GM21723 (cell line): Measurements from ENCODE around the gene HEATR5A.
"Not testable (repeated sequence)": the region's sequence is repeated elsewhere in the genome, so short reads cannot be mapped to it uniquely, and the experiment has no call there.

Experiments
- ATAC-seq: cut with Tn5 transposase; IDR thresholded peaks from one replicate; pipeline ENCODE4 v1.9.1; 2021; ENCODE audit warnings: mild to moderate bottlenecking, moderate library complexity; ENCODE audit not compliant: unreplicated experiment

HEATR5A gene

DNA sequence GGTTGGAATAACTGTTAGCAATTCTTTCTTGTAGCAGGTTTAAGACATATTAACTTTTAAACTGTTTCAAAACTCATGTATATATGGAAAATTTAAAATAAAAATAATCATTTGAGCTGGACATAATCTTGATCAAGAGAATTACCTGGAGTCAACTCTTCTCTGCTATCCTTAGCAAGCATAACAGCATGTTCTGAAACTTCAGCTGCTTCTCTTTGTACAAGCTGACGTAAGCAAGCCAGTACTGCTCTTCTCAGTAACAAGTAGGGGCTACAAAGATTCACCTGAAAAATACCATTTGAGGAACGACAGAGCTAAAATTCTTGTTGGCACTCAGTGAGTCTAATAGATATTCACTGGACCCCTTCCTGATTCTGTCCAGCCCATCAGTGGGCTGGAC, 83.0 kb downstream of the HEATR5A start:
- no peak for ATAC-seq

DNA sequence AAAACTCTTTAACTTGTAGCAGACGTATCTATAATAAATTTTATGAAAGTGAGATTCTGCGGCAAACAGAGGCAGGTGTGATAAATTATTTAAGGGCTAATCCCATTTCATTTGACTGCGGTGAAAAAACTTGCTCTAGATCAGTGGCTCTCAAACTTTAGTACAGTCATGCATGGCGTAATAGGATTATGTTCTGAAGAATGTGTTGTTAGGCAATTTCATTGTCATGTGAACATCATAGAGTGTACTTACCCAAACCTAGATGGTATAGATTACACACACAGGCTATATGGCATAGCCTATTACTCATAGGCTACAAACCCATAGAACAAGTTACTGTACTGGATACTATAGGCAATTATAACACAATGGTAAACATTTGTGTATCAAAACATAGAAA, 83.7 kb downstream of the HEATR5A start:
- ATAC-seq: no peak

DNA sequence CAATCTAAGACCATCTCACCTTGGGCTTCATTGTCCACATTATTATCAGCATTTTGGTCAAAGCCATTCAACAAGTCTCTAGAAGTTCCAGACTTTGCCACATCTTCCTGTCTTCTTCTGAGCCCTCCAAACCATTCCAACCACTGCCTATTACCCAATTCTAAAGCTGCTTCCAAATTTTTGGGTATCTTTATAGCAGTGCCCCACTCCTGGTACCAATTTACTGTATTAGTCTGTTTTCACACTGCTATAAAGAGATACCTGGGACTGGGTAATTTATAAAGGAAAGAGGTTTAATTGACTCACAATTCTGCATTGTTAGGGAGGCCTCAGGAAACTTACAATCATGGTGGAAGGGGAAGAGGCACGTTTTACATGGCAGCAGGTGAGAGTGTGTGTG, 89.0 kb downstream of the HEATR5A start:
- not testable (repeated sequence) for ATAC-seq

DNA sequence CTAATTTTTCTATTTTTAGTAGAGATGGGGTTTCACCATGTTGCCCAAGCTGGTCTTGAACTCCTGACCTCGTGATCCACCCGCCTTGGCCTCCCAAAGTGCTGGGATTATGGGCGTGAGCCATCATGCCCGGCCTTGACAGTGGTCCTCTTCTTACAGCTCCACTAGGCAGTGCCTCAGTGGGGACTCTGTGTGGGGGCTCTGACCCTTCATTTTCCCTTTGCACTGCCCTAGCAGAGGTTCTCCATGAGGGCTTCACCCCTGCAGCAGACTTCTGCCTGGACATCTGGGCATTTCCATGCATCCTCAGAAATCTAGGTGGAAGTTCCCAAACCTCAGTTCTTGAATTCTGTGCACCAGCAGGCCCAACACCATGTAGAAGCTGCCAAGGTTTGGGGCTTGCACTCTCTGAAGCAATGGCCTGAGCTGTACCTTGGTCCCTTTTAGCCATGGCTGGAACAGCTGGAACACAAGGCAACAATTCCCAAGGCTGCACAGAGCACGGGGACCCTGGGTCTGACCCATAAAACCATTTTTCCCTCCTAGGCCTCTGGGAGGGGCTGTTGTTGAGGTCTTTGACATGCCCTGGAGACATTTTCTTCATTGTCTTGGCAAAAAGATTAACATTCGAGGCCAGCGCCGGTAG, 90.4 kb downstream of the HEATR5A start:
- not testable (repeated sequence) for ATAC-seq

DNA sequence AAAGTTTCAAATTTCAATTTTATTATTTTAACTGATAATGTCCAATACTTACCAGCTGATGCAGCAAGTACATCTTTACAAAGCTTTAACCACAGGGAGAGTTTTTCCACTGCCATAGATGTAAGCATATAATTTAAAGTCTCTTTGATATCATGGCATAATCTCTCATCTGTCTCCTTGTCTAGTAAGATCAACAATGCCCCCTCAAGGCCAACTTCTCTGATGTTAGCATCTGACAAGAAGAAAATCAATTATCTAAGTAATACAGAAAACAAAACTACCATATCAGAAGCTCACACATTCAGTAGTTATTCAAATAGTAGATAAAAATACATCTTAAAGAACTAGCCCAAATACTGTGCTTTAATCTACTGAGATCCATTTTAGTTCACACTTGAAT, 94.2 kb downstream of the HEATR5A start:
- ATAC-seq: no peak

DNA sequence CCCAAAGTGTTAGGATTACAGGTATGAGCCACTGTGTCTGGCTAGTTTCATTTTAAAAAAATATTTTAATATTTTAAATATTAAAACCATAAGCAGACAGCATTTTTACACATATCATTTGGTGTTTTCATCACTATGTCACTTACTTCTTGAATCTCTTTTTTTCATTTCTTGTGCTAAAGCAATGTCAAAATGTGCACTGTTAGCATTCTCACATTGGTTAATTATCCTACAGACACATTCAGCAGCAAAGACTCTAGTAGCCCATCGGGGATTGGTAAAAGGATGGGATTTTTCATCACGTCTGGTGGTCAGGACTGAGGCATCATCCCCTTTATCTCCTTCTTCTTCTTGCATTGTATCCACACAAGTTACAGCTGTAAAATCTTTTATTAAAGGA, 96.9 kb downstream of the HEATR5A start:
- no peak for ATAC-seq

DNA sequence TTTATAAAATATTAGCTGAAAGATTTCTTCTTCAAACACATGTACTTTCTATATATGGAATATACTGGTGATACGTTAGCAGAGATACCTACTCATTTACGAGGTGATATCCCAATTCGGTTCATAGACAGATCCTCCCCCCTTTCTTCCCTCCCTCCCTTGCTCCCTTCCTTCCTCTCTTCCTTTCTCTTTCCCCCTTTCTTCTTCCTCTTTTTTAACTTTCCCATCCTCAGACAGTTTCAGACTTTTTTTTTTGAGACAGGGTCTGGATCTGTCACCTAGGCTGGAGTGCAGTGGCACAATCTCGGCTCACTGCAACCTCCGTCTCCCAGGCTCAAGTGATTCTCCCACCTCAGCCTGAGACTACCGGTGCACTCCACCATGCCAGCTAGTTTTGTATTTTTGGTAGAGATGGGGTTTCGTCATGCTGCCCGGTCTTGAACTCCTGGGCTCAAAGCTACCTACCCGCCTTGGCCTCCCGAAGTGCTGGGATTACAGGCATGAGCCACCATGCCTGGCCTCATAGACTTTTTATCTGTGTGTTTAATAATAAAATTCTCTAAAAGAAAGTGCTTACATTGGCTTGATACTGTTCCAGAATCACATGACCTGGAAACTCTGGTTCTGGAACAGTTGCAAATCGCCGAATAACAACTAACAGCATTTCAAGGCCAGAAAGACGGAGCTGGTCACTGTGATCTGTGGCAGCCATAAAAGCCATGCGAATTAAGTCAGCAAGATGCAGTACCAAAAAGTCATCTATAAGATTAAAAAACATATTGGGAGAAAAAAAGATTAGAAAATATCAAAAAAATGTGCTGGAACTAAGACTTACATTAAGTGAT, 99.2 kb downstream of the HEATR5A start:
- no peak for ATAC-seq

DNA sequence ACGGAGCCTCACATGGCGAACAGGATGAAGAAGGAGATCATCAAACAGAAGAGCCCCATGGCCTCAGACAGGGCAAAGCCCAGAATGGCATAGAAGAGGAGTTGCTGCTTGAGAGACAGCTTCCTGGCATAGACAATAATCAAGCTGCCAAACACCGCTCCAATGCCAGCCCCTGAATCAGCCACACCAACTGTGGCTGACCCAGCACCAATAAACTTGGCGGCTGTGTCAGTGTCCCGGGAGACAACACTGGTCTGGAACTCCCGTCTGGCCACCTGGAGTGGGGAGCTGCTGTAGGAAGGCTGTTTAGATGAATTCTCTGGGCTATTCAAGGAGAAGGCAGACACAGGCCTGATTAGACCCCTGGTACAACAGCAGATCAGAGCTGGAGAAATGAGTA, 100.1 kb downstream of the HEATR5A start:
- ATAC-seq: no peak

DNA sequence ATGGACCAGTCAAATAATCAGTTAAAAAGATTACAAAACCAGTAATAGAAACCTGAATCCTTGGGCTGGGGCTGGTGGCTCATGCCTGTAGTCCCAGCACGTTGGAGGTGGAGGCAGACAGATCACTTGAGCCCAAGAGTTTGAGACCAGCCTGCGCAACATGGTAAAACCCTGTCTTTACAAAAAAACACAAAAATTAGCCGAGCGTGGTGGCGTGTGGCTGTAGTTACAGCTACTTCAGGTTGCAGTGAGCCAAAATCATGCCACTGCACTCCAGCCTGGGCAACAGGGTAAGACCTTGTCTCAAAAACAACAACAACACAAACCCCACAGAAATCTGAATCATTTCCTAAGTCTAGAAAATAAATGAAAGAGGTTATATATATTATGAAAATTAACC, 100.6 kb downstream of the HEATR5A start:
- ATAC-seq: no peak

DNA sequence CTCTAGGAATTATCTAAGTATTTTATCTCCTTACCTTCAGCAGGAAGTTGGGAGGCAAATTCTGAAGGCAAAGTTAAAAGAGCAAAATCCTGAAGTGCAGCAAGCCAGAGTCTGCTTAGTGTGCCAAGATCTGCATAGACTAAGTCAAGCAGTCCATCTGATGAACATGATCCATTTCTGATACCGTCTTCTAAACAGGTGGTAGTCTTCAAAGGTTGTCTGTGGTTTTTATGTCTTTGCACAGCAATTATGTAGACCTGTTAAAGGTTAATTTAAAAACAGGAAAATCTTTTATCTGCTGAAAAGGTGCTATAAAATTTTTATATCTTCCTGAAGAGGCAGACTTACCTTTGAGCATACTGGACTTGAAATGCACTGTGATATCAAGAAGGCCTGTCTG, 107.4 kb downstream of the HEATR5A start:
- ATAC-seq: no peak

DNA sequence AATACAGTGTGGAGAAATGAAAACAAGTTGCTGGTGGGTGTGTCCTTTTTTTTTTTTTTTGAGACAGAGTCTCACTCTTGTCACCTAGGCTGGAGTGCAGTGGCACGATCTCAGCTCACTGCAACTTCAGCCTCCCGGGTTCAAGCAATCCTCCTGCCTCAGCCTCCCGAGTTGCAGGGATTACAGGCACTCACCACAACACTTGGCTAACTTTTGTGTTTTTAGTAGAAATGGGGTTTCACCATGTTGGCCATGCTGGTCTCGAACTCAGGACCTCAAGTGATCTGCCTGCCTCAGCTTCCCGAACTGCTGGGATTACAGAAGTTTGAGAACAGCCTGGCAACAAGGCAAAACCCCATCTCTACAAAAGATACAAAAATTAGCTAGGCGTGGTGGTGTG, 108.0 kb downstream of the HEATR5A start:
- not testable (repeated sequence) for ATAC-seq

DNA sequence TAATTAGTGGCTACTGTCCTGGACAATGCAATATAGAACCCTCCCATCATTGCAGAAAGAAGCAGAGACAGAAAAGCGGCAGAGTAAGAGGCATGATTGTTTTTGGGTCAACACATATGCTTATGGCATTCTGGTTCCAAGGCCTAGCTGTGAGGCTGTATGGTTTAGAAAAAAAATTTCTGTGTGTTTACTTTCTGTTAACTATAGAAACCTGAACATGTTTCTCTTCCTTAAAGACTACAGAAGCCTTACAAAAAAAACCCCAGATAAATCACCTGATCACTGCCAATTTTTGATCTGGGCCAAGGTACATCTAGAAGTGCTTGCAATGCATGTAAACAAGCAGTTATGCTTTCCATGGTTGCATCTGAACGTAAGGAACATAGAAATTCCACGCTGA, 112.7 kb downstream of the HEATR5A start:
- no peak for ATAC-seq

DNA sequence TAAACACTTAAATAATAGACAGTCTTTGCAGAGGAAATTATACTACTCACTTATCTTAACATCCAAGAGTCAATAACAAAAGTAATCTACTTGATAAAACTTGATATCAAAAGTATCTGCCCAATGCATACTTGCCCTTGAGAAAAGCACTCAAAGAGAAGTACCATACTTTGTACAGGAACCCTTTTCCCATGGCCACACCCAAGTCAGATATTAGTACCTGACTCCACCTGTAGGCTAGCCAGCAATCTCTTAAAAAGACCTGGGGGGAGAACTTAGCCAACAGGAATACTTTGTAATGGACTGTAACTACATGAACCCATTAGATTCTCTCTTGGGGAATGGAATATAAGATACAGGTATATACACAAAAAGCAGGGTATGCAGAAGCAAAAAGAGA, 113.2 kb downstream of the HEATR5A start:
- ATAC-seq: no peak

DNA sequence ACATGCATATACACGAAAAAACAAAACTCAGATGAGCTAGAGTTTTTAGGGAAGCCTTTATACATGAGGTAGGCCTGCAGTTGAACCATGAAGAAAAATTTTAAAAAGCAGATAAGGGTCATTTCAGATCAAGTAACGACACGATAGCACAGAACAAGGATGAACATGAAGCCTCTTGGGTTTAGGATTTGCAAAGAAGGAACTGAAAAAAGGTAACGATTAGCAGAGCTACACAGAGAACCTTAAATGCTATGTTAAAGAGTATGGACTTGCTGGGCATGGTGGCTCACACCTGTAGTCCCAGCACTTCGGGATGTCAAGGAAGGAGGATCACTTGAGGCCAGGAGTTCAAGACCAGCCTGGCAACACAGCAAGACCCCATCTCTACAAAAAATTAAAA, 116.7 kb downstream of the HEATR5A start:
- no peak for ATAC-seq

DNA sequence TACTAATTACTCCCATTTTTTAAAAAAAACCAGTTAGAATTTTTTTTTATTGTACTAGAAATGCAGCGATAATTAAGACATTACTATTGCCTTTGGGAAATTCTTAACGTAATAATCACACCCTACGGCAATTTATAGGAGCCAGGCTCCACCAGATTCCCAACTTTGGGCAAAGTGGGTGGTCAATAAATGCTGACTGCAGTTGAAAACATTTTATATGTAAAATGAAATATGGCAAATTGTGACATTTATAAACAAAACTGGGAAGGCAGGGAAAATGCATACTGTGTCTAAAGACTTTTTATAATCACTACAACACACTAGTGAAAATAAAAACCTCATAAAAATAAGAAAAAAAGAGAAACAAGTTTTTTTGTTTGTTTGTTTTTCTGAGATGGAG, 119.5 kb downstream of the HEATR5A start:
- no peak for ATAC-seq

DNA sequence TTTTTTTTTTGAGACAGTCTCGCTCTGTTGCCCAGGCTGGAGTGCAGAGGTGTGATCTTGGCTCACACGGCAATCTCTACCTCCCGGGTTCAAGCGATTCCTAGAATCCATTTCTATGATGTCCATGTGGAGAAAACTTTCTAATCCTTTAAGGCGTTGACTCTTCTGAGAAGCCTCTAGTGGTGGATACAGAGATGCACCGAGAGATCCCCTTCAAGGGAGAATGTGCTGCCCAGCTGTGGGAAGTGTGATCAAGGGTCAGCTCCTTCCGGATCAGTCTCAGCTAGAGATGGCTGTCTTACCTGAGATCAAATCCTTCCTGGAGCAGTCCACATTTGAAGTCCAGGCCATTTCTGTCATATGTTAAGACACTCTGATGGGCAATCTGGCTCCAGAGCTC, 120.1 kb downstream of the HEATR5A start:
- ATAC-seq: no peak

DNA sequence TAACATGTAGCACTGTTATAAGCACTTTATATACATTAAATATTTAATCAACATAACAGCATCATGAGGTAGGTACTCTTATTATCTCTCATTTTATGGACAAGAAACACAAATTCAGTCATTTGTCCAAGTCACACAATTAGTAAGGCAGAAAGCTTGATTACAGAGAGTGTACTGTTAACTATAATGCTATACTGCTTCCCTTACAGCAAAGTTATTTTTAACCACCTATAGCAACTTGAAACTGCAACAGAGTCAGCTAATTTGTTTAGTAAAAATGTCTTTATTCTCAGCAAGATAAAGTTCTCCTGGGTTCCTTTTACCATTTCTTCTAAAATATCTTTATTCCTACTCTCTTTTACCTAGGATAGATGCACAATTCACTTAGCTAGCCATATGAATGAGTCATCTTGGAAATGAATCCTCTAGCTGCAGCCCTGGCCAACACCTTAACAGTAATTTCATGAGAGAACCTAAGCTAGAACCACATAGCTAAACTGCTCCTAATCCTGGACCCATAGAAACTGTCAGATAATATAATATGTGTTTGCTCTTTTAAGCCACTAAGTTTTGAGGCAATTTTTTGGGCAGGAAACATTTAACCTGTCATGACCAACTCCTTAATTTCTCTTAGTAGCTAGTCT, 122.5 kb downstream of the HEATR5A start:
- ATAC-seq: peak; percentile 78

DNA sequence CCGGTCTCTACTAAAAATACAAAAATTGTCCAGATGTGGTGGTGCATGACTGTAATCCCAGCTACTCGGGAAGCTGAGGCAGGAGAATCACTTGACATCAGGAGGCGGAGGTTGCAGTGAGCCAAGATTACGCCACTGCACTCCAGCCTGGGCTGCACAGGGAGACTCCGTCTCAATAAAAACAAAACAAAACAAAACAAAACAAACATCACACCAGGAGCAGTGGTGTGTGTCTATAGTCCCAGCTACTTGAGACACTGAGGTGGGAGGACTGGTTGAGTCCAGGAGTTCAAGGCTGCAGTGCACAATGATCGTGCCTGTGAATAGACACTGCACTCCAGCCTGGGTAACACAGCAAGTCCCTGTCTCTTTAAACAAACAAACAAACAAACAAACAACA, 123.2 kb downstream of the HEATR5A start:
- no peak for ATAC-seq

DNA sequence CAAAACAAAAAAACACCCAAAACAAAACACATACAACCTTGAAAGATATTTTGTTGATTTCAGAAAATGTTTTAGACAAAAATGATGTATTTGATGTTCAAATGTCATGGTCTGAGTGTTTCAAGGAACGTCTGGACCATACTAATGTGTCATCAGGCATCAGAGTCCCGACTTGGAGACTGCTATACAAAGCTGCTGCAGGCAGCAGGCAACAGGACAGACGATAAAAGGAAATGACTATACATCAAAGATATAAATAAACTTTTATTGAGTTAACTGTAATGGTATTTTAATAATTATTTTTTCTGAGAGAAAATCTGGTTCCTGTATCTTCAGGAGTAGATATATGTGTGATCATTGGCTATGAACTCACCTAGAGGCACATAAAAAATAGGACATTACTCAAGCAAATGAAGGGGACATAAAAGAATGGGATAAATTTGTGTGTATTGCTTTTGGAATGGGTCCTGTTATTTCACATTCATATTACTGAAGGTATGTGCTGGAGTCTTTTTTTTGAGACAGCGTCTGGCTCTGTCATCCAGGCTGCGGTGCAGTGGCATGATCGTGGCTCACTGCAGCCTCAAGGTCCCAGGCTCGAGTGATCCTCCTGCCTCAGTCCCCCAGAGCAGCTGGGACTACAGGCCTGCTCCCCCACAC, 125.5 kb downstream of the HEATR5A start:
- ATAC-seq: no peak

DNA sequence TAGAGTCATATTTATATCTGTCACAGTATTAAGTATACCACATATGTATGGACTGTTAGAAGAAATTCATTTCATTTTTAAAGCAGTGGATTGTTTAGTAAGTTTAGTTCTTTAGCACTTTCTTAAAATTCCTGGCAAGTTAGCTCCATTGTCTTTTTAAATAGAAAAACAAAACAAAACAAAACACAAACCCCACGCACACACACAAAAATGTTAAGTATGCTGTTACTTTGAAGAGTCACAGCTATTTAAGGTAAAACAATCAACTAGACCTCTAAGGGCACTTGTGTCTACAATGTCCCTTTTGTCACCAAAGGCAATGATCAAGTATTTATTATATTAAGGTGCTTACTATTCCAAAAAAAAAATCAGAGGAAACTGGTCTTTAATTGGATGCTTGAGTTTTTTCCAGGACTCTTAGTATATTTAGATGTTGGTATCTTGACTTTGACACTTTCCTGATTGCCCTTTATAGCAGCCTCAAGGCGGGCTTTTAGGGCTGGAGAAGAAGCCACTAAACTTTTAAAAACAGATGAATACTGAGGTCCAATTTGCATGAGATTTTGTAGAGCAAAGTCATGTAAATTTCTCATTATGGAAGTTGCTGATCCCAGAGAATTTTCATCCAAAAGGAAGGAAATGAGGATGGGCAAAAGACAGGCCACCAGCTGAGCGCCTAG, 127.3 kb downstream of the HEATR5A start:
- ATAC-seq: no peak

DNA sequence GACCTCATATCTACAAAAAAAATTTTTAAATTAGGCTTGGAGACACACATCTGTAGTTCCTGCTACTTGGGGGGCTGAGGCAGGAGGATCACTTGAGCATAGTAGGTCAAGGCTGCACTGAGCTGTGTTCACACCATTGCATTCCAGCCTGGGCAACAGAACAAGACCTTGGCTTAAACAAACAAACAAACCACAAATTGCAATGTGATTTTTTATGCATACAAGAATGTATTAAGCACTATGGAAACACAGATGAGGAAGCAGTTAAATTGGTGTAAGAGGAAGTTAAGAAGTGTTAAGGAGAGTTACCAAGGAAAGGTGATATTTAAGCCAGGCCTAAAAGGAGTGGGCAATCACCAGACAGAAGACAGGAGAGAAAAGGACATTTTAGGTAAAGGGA, 129.1 kb downstream of the HEATR5A start:
- ATAC-seq: no peak
